IPS DF 4.7 (cell line): ENCODE results near the gene FHIT.

ENCODE experiments used
- DNase-seq: peaks from one replicate; pipeline ENCODE4 v3.0.0-alpha.2; 2013; ENCODE audit warnings: low spot score; ENCODE audit errors: extremely low read depth

Gene FHIT

GRCh38 chr3:60427109-60427508 is 824.1 kb downstream of the FHIT start:
- DNase-seq = no peak

GRCh38 chr3:60424942-60425341 is 826.3 kb downstream of the FHIT start:
- DNase-seq = no peak

GRCh38 chr3:60424034-60424433 is 827.2 kb downstream of the FHIT start:
- no peak for DNase-seq

GRCh38 chr3:60423556-60423955 is 827.7 kb downstream of the FHIT start:
- no peak for DNase-seq

GRCh38 chr3:60421749-60422446 is 829.4 kb downstream of the FHIT start:
- no peak for DNase-seq

- DNase-seq = no peak
Observed at GRCh38 chr3:60417576-60417975, 833.7 kb downstream of the FHIT start.

GRCh38 chr3:60414011-60414410 is 837.2 kb downstream of the FHIT start:
- no peak for DNase-seq

GRCh38 chr3:60413551-60413950 is 837.7 kb downstream of the FHIT start:
- DNase-seq = no peak

GRCh38 chr3:60403866-60404265 is 847.4 kb downstream of the FHIT start:
- DNase-seq = no peak

GRCh38 chr3:60402931-60403330 is 848.3 kb downstream of the FHIT start:
- no peak for DNase-seq

GRCh38 chr3:60399861-60400845 is 851.1 kb downstream of the FHIT start:
- DNase-seq = no peak

- DNase-seq = no peak
Observed at GRCh38 chr3:60399292-60399691, 852.0 kb downstream of the FHIT start.

- DNase-seq = no peak
Observed at GRCh38 chr3:60395173-60395762, 856.0 kb downstream of the FHIT start.

GRCh38 chr3:60393946-60394345 is 857.3 kb downstream of the FHIT start:
- no peak for DNase-seq

- no peak for DNase-seq
Observed at GRCh38 chr3:60392501-60392900, 858.8 kb downstream of the FHIT start.

- no peak for DNase-seq
Observed at GRCh38 chr3:60391292-60391691, 860.0 kb downstream of the FHIT start.

GRCh38 chr3:60388731-60389130 is 862.5 kb downstream of the FHIT start:
- DNase-seq = no peak

- no peak for DNase-seq
Observed at GRCh38 chr3:60386306-60386705, 864.9 kb downstream of the FHIT start.

GRCh38 chr3:60384341-60384740 is 866.9 kb downstream of the FHIT start:
- no peak for DNase-seq

GRCh38 chr3:60383345-60383744 is 867.9 kb downstream of the FHIT start:
- no peak for DNase-seq

GRCh38 chr3:60366486-60366885 is 884.8 kb downstream of the FHIT start:
- no peak for DNase-seq

- no peak for DNase-seq
Observed at GRCh38 chr3:60365360-60365759, 885.9 kb downstream of the FHIT start.
